ENCODE data around the gene LKAAEAR1.

LKAAEAR1 gene

GRCh38 chr20:64108731-64109681 is 24.8 kb upstream of the LKAAEAR1 start:
- H3K4me3 ChIP-seq (ENCODE audit: low read depth in 1 of 2, low read length in 2 of 2), result no peak overlapping the region
- no peaks in the 10 kb centered on the region for H3K36me3 ChIP-seq (ENCODE audit: control insufficient read depth in 1 of 2, insufficient read depth in 2 of 2, low read length in 2 of 2)
- H3K27ac ChIP-seq (ENCODE audit: low read length), result no peak overlapping the region
- no peaks in the 10 kb centered on the region for H3K27me3 ChIP-seq (ENCODE audit: low read depth, low read length)
- no peaks in the 10 kb centered on the region for H3K4me1 ChIP-seq (ENCODE audit: control insufficient read depth in 1 of 2, insufficient read depth in 2 of 2, low read length in 2 of 2)
- H3K9me3 ChIP-seq (ENCODE audit: control insufficient read depth in 1 of 2, low read length in 2 of 2), result no peaks in the 10 kb centered on the region

GRCh38 chr20:64107736-64108457 is 23.7 kb upstream of the LKAAEAR1 start:
- H3K9me3 ChIP-seq (ENCODE audit: control insufficient read depth in 1 of 2, low read length in 2 of 2), result no peaks in the 10 kb centered on the region
- no peaks in the 10 kb centered on the region for H3K4me1 ChIP-seq (ENCODE audit: control insufficient read depth in 1 of 2, insufficient read depth in 2 of 2, low read length in 2 of 2)
- no peak overlapping the region for H3K27ac ChIP-seq (ENCODE audit: low read length)
- H3K36me3 ChIP-seq (ENCODE audit: control insufficient read depth in 1 of 2, insufficient read depth in 2 of 2, low read length in 2 of 2), result no peaks in the 10 kb centered on the region
- peaks cover 3% of the 10 kb centered on the region for H3K27me3 ChIP-seq (ENCODE audit: low read depth, low read length)
- H3K4me3 ChIP-seq (ENCODE audit: low read depth in 1 of 2, low read length in 2 of 2), result no peak overlapping the region

- no peak within 1 kb of the TSS for H3K27ac ChIP-seq (ENCODE audit: low read length)
- H3K27me3 ChIP-seq (ENCODE audit: low read depth, low read length), result peaks cover 6% of the 10 kb centered on the region
- peaks cover 0 to 2% of the 10 kb centered on the region in 2 donors for H3K4me1 ChIP-seq (ENCODE audit: control insufficient read depth in 1 of 2, insufficient read depth in 2 of 2, low read length in 2 of 2)
- no peaks in the 10 kb centered on the region for H3K9me3 ChIP-seq (ENCODE audit: control insufficient read depth in 1 of 2, low read length in 2 of 2)
- no peaks in the 10 kb centered on the region for H3K36me3 ChIP-seq (ENCODE audit: control insufficient read depth in 1 of 2, insufficient read depth in 2 of 2, low read length in 2 of 2)
- no peak within 1 kb of the TSS for H3K4me3 ChIP-seq (ENCODE audit: low read depth in 1 of 2, low read length in 2 of 2)
These were observed 23.0 kb upstream of the LKAAEAR1 start, which contains the start of gene NPBWR2 for GRCh38 chr20:64106981-64107735. NPBWR2 (minus strand) TSS chr20:64107565; CDS start chr20:64106831, 734 bp downstream.

GRCh38 chr20:64106435-64106961 is 22.3 kb upstream of the LKAAEAR1 start:
- Histone ChIP-seq H3K4me1 (ENCODE audit: control insufficient read depth in 1 of 2, insufficient read depth in 2 of 2, low read length in 2 of 2) (peaks cover 0 to 7% of the 10 kb centered on the region in 2 donors), H3K27ac (ENCODE audit: low read length) (no peak overlapping the region), H3K9me3 (ENCODE audit: control insufficient read depth in 1 of 2, low read length in 2 of 2) (no peaks in the 10 kb centered on the region), H3K4me3 (ENCODE audit: low read depth in 1 of 2, low read length in 2 of 2) (no peak overlapping the region), H3K36me3 (ENCODE audit: control insufficient read depth in 1 of 2, insufficient read depth in 2 of 2, low read length in 2 of 2) (no peaks in the 10 kb centered on the region), H3K27me3 (ENCODE audit: low read depth, low read length) (peaks cover 10% of the 10 kb centered on the region)

GRCh38 chr20:64105846-64106434 is 21.7 kb upstream of the LKAAEAR1 start:
- no peaks in the 10 kb centered on the region for H3K36me3 ChIP-seq (ENCODE audit: control insufficient read depth in 1 of 2, insufficient read depth in 2 of 2, low read length in 2 of 2)
- H3K27ac ChIP-seq (ENCODE audit: low read length), result no peak overlapping the region
- peaks cover 16% of the 10 kb centered on the region for H3K27me3 ChIP-seq (ENCODE audit: low read depth, low read length)
- no peaks in the 10 kb centered on the region for H3K9me3 ChIP-seq (ENCODE audit: control insufficient read depth in 1 of 2, low read length in 2 of 2)
- H3K4me1 ChIP-seq (ENCODE audit: control insufficient read depth in 1 of 2, insufficient read depth in 2 of 2, low read length in 2 of 2), result peaks cover 0 to 7% of the 10 kb centered on the region in 2 donors
- no peak overlapping the region for H3K4me3 ChIP-seq (ENCODE audit: low read depth in 1 of 2, low read length in 2 of 2)

GRCh38 chr20:64104667-64105451 is 20.7 kb upstream of the LKAAEAR1 start:
- H3K36me3 ChIP-seq (ENCODE audit: control insufficient read depth in 1 of 2, insufficient read depth in 2 of 2, low read length in 2 of 2), result no peaks in the 10 kb centered on the region
- H3K27ac ChIP-seq (ENCODE audit: low read length), result no peak overlapping the region
- no peak overlapping the region for H3K4me3 ChIP-seq (ENCODE audit: low read depth in 1 of 2, low read length in 2 of 2)
- peaks cover 25% of the 10 kb centered on the region for H3K27me3 ChIP-seq (ENCODE audit: low read depth, low read length)
- no peaks in the 10 kb centered on the region for H3K9me3 ChIP-seq (ENCODE audit: control insufficient read depth in 1 of 2, low read length in 2 of 2)
- H3K4me1 ChIP-seq (ENCODE audit: control insufficient read depth in 1 of 2, insufficient read depth in 2 of 2, low read length in 2 of 2), result peaks cover 0 to 7% of the 10 kb centered on the region in 2 donors

- no peak overlapping the region for H3K4me3 ChIP-seq (ENCODE audit: low read depth in 1 of 2, low read length in 2 of 2)
- no peaks in the 10 kb centered on the region for H3K36me3 ChIP-seq (ENCODE audit: control insufficient read depth in 1 of 2, insufficient read depth in 2 of 2, low read length in 2 of 2)
- H3K27ac ChIP-seq (ENCODE audit: low read length), result no peak overlapping the region
- peaks cover 25% of the 10 kb centered on the region for H3K27me3 ChIP-seq (ENCODE audit: low read depth, low read length)
- no peaks in the 10 kb centered on the region for H3K9me3 ChIP-seq (ENCODE audit: control insufficient read depth in 1 of 2, low read length in 2 of 2)
- H3K4me1 ChIP-seq (ENCODE audit: control insufficient read depth in 1 of 2, insufficient read depth in 2 of 2, low read length in 2 of 2), result peaks cover 0 to 7% of the 10 kb centered on the region in 2 donors
These were observed 19.9 kb upstream of the LKAAEAR1 start for GRCh38 chr20:64103871-64104666.

GRCh38 chr20:64102647-64103354 is 18.6 kb upstream of the LKAAEAR1 start:
- peak overlapping the region in 1 of 2 donors; percentile 50 for H3K4me3 ChIP-seq (ENCODE audit: low read depth in 1 of 2, low read length in 2 of 2)
- H3K4me1 ChIP-seq (ENCODE audit: control insufficient read depth in 1 of 2, insufficient read depth in 2 of 2, low read length in 2 of 2), result peaks cover 0 to 7% of the 10 kb centered on the region in 2 donors
- H3K27me3 ChIP-seq (ENCODE audit: low read depth, low read length), result peaks cover 25% of the 10 kb centered on the region
- no peaks in the 10 kb centered on the region for H3K36me3 ChIP-seq (ENCODE audit: control insufficient read depth in 1 of 2, insufficient read depth in 2 of 2, low read length in 2 of 2)
- H3K9me3 ChIP-seq (ENCODE audit: control insufficient read depth in 1 of 2, low read length in 2 of 2), result no peaks in the 10 kb centered on the region
- no peak overlapping the region for H3K27ac ChIP-seq (ENCODE audit: low read length)
